Measurements from ENCODE around the gene SLC10A4. TPM values are rescaled to one million over a fixed set of nuclear protein-coding genes. Genes with fewer than 3 reads are reported as not detected.

Gene SLC10A4
- total RNA-seq, 1 donor = not detected

DNA sequence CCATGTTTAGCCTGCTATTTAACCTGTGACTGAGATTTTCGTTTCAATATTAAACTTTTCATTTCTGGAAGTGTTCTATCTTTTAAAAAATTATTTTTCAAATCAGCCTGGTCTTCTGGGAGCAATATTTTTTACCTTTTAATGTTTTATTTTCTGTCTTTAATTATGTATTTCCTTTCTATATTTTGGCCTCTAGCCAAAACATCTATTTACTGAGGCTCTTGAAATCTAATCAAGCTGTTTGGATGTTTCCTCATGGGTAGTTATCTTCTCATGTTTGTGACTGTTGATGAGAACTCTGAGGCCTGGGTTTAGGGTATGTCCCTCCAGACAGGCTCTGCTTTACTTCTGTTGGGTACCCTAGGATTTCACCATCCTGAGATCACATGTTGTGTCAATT lies 10.3 kb upstream of the SLC10A4 start:
- Histone ChIP-seq H3K9me3 (ENCODE audit: low read depth, low read length) (no peaks in the 10 kb centered on the region), H3K4me3 (ENCODE audit: low read length) (no peak overlapping the region), H3K27me3 (ENCODE audit: insufficient read depth, low read length) (no peaks in the 10 kb centered on the region), H3K4me1 (ENCODE audit: insufficient read depth, low read length) (no peaks in the 10 kb centered on the region)

- Histone ChIP-seq H3K27me3 (ENCODE audit: insufficient read depth, low read length) (peaks cover 8% of the 10 kb centered on the region), H3K4me3 (ENCODE audit: low read length) (no peak overlapping the region), H3K4me1 (ENCODE audit: insufficient read depth, low read length) (no peaks in the 10 kb centered on the region), H3K9me3 (ENCODE audit: low read depth, low read length) (no peaks in the 10 kb centered on the region)
Observed at GRCh38 chr4:48475770-48476169, 7.4 kb upstream of the SLC10A4 start.

GRCh38 chr4:48478273-48478672 lies 4.9 kb upstream of the SLC10A4 start:
- H3K4me1 ChIP-seq (ENCODE audit: insufficient read depth, low read length) = peaks cover under 1% of the 10 kb centered on the region
- no peaks in the 10 kb centered on the region for H3K9me3 ChIP-seq (ENCODE audit: low read depth, low read length)
- H3K27me3 ChIP-seq (ENCODE audit: insufficient read depth, low read length) = peaks cover 31% of the 10 kb centered on the region
- no peak overlapping the region for H3K4me3 ChIP-seq (ENCODE audit: low read length)

DNA sequence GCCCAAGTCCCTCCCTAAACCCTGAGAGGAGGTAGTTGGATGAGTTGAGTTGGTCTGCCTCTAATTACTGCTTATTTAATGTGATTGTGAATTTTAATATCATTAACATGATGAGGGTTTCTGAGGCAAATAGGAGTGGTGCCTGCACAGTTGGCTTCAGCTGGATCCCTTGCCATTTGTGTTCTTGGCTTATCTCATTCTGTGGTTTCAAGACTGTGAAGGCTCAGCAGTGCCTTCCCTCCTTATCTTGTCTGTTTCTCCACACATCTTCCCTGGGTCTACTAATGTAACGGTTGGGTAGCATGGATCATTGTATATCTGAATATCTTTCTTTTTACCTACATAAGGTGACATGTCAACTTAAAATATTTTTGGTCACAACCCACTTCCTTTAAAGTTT lies 1.6 kb upstream of the SLC10A4 start:
- Histone ChIP-seq H3K9me3 (ENCODE audit: low read depth, low read length) (no peaks in the 10 kb centered on the region), H3K4me3 (ENCODE audit: low read length) (no peak overlapping the region), H3K4me1 (ENCODE audit: insufficient read depth, low read length) (peaks cover 12% of the 10 kb centered on the region), H3K27me3 (ENCODE audit: insufficient read depth, low read length) (peaks cover 62% of the 10 kb centered on the region)

GRCh38 chr4:48483777-48484493 lies 792 bp downstream of the SLC10A4 start:
- H3K4me1 ChIP-seq (ENCODE audit: insufficient read depth, low read length) = peaks cover 12% of the 10 kb centered on the region
- peaks cover 85% of the 10 kb centered on the region for H3K27me3 ChIP-seq (ENCODE audit: insufficient read depth, low read length)
- H3K4me3 ChIP-seq (ENCODE audit: low read length) = no peak overlapping the region
- H3K9me3 ChIP-seq (ENCODE audit: low read depth, low read length) = no peaks in the 10 kb centered on the region

DNA sequence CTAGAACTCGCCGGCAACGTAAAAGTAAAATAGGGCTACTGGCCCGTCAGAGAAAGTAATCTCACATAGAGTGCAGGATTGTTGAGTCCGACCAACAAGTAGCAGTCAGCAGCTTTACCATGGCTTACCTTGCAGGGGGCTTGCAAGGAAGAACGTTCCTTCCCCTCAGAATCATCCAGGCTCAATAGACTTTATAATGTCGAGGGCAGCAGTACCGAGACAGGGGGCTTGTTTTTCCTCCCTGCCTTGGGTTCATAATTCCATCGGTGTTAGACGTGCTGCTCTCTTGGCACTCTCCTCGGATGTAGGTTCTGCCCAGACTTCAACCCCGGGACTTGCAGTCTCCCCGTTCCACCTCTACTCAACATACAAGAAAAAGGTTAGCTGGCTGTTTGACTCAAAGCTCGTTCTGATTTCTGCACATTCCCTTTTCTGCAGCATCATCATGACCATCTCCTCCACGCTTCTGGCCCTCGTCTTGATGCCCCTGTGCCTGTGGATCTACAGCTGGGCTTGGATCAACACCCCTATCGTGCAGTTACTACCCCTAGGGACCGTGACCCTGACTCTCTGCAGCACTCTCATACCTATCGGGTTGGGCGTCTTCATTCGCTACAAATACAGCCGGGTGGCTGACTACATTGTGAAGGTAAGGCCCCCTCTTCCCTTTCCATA lies 1.5 kb downstream of the SLC10A4 start:
- Histone ChIP-seq H3K4me3 (ENCODE audit: low read length) (no peak overlapping the region), H3K4me1 (ENCODE audit: insufficient read depth, low read length) (peaks cover 12% of the 10 kb centered on the region), H3K27me3 (ENCODE audit: insufficient read depth, low read length) (peaks cover 90% of the 10 kb centered on the region), H3K9me3 (ENCODE audit: low read depth, low read length) (no peaks in the 10 kb centered on the region)

DNA sequence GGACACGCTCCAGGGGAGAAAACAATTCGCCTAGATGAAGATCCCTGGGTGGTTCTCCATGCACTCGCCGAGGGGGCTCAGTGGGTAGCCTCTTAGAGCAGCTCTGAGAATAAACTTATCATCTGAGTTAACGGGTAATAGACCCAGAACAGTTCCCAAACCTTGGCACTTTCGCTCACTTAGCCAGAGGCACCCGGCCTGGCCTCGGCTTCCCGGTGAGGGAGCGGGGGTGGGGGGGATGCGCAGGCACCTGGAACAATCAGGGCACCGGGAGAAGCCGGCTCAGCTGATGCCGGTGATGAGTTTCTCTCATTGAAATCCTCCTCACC lies 6.5 kb downstream of the SLC10A4 start:
- H3K27me3 ChIP-seq (ENCODE audit: insufficient read depth, low read length) = peaks cover 74% of the 10 kb centered on the region
- H3K4me1 ChIP-seq (ENCODE audit: insufficient read depth, low read length) = peaks cover 16% of the 10 kb centered on the region
- no peak overlapping the region for H3K4me3 ChIP-seq (ENCODE audit: low read length)
- H3K9me3 ChIP-seq (ENCODE audit: low read depth, low read length) = no peaks in the 10 kb centered on the region

DNA sequence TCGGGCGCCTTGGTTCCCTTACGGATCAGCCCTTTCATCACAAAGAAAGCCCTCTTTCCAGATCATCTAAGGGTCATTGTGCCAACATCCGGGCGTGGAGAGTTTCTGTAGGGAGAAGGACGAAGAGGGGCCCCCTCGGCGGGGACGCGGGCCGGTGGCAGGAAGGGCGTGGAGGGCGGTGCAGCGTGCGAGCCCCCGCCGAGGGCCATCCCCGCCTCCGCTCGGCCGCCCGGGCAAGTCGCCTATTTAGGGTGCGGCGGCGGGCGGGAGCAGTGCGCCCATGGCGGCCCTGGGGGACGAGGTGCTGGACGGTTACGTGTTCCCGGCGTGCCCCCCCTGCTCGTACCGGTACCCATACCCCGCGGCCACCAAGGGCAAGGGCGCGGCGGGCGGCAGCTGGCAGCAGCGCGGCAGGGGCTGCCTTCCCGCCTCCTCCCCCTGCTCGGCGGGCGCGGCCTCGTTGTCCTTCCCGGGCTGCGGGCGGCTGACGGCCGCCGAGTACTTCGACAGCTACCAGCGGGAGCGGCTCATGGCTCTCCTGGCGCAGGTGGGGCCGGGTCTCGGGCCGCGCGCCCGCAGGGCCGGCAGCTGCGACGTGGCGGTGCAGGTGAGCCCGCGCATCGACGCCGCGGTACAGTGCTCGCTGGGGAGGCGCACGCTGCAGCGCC lies 7.0 kb downstream of the SLC10A4 start, which contains the start of gene ZAR1:
TSS of gene ZAR1 (plus strand) at position 241 of the 668 bp plus-strand sequence. CDS start at position 281, 40 bp downstream.
- H3K4me1 ChIP-seq (ENCODE audit: insufficient read depth, low read length) = peaks cover 16% of the 10 kb centered on the region
- H3K4me3 ChIP-seq (ENCODE audit: low read length) = no peak within 1 kb of the TSS
- peaks cover 69% of the 10 kb centered on the region for H3K27me3 ChIP-seq (ENCODE audit: insufficient read depth, low read length)
- H3K9me3 ChIP-seq (ENCODE audit: low read depth, low read length) = no peaks in the 10 kb centered on the region

- Histone ChIP-seq H3K9me3 (ENCODE audit: low read depth, low read length) (no peaks in the 10 kb centered on the region), H3K4me3 (ENCODE audit: low read length) (no peak overlapping the region), H3K4me1 (ENCODE audit: insufficient read depth, low read length) (peaks cover 16% of the 10 kb centered on the region), H3K27me3 (ENCODE audit: insufficient read depth, low read length) (peaks cover 62% of the 10 kb centered on the region)
Observed at GRCh38 chr4:48490680-48491513, 7.8 kb downstream of the SLC10A4 start.

- Histone ChIP-seq H3K27me3 (ENCODE audit: insufficient read depth, low read length) (peaks cover 55% of the 10 kb centered on the region), H3K9me3 (ENCODE audit: low read depth, low read length) (no peaks in the 10 kb centered on the region), H3K4me1 (ENCODE audit: insufficient read depth, low read length) (peaks cover 16% of the 10 kb centered on the region), H3K4me3 (ENCODE audit: low read length) (no peak overlapping the region)
Observed at GRCh38 chr4:48491514-48492176, 8.5 kb downstream of the SLC10A4 start.

GRCh38 chr4:48493452-48494100 lies 10.4 kb downstream of the SLC10A4 start:
- Histone ChIP-seq H3K9me3 (ENCODE audit: low read depth, low read length) (no peaks in the 10 kb centered on the region), H3K4me3 (ENCODE audit: low read length) (no peak overlapping the region), H3K4me1 (ENCODE audit: insufficient read depth, low read length) (peaks cover 16% of the 10 kb centered on the region), H3K27me3 (ENCODE audit: insufficient read depth, low read length) (peaks cover 36% of the 10 kb centered on the region)

GRCh38 chr4:48495941-48496340 lies 12.8 kb downstream of the SLC10A4 start:
- Histone ChIP-seq H3K27me3 (ENCODE audit: insufficient read depth, low read length) (peaks cover 14% of the 10 kb centered on the region), H3K4me1 (ENCODE audit: insufficient read depth, low read length) (peaks cover 3% of the 10 kb centered on the region), H3K4me3 (ENCODE audit: low read length) (no peak overlapping the region), H3K9me3 (ENCODE audit: low read depth, low read length) (no peaks in the 10 kb centered on the region)

- H3K9me3 ChIP-seq (ENCODE audit: low read depth, low read length) = no peaks in the 10 kb centered on the region
- H3K4me3 ChIP-seq (ENCODE audit: low read length) = no peak overlapping the region
- H3K27me3 ChIP-seq (ENCODE audit: insufficient read depth, low read length) = no peaks in the 10 kb centered on the region
- H3K4me1 ChIP-seq (ENCODE audit: insufficient read depth, low read length) = no peaks in the 10 kb centered on the region
Observed at GRCh38 chr4:48498895-48499294, 15.8 kb downstream of the SLC10A4 start.

- H3K4me1 ChIP-seq (ENCODE audit: insufficient read depth, low read length) = no peaks in the 10 kb centered on the region
- H3K4me3 ChIP-seq (ENCODE audit: low read length) = no peak overlapping the region
- H3K9me3 ChIP-seq (ENCODE audit: low read depth, low read length) = no peaks in the 10 kb centered on the region
- no peaks in the 10 kb centered on the region for H3K27me3 ChIP-seq (ENCODE audit: insufficient read depth, low read length)
Observed at GRCh38 chr4:48499551-48500066, 16.5 kb downstream of the SLC10A4 start.
